GM19467 (cell line): ENCODE measurements around the gene FOSL2.

Source experiments
- ATAC-seq: cut with Tn5 transposase; IDR thresholded peaks from one replicate; pipeline ENCODE4 v1.9.1; 2021; ENCODE audit warnings: mild to moderate bottlenecking, moderate library complexity; ENCODE audit not compliant: unreplicated experiment

Gene FOSL2

DNA sequence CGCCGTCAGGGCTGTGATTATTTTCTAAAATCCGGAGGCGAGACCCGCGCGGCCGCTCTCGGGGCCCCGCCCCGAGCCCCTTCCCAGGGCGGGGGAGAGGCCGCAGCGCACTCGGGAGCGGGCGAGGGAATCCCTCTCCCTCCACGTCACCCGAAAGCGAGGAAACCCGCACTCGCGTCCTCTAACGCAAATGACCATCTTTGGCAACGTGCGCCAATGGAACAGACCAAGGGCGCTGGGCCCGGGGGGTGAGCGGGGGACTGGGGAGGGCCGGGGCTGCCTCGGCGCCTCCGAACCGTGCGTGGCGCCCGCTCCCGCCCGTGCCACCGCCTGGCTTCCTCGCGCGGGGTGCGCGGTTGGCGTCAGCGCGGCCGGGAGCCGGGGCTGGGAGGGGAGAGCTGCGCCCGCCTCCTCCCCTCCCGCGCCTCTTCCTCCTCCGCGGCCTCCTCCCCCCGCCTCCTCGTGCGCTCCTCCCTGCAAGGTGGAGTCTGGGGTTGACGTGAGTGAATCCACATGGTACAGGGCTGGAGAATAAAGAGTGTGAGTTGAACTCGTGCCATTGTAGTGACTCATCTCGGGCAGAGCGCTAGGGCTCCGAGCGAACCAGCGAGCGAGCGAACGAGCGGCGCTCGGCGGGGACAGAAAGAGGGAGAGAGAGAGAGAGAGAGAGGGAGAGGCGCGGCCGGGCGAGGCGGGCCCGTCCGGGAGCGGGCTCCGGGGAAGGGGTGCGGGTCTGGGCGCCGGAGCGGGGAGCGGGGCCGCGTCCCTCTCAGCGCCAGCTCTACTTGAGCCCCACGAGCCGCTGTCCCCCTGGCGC, at the start of gene FOSL2:
FOSL2 (plus strand) TSS at position 562 of the 817 bp plus-strand sequence. CDS start 863 bp downstream, outside the sequence.
- ATAC-seq: peak; percentile 73

DNA sequence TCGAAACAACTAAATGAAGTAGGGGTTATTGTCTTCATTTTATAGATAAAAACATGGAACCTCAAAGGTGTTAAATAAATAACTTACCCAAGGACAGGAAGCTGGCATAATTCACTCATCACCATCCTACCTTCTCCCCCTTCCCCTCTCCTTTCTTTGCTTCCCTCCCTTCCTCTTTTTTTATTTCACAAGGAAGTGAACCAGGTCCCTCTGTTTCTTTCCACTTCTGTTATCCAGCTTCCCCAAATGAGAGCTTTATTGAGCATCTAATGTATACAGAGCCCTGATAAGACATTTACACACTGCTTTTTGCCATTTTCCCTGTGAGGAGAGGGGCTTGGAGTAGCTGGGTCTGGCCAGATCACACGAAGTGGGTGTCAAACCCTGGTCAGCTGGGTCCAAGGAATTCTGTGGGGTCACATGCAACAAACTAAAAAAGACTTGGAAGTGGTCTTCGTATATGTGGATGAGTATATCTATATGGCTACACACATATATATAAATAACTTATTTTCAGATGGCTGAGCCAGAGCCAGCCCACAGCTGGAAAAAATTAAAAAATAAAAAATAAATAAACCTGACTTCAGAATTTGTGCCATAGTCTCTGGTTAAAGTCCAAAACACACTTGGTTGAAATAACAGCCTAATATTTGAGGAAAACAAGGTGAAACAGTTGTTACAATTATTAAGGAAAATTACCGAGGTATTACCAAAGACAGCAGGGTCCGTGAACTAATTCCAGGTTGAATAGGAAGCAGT, 49.3 kb upstream of the FOSL2 start:
- ATAC-seq: no peak

DNA sequence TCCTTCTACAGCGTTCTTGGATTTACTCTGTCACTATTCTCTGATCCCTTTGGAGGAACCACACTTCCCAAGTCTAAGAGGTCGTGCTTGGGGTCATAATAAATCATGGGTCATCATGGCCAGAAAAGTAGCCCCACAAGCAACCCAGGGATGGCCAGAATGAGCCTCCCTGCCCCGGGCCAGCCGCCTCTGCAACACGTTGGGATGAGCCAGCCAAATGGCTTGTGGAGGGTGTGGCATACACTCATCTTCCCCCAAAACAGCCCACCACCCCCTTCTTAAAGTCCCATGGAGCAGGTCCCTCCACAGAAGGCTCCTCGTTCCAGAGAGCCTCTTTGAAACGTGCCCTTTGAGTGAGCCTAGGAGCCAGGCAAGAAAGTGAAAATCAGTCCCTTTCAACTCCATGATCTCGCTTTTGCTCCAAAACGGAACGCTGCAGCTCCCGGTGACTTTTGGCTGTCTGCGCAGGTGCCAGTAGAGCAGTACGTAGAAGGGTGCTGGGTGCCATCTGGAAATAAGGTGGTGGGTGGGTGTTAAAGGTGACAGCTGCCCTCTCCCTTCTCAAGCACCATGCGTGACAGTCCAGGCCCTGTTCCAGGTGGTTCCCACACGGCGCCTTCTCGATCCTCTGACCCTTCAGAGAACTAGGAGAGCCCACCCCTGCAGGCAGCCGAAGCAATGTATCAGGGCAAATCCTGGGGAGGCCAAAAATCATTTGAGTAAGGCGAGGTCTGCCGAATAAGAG, 48.5 kb upstream of the FOSL2 start:
- no peak for ATAC-seq

DNA sequence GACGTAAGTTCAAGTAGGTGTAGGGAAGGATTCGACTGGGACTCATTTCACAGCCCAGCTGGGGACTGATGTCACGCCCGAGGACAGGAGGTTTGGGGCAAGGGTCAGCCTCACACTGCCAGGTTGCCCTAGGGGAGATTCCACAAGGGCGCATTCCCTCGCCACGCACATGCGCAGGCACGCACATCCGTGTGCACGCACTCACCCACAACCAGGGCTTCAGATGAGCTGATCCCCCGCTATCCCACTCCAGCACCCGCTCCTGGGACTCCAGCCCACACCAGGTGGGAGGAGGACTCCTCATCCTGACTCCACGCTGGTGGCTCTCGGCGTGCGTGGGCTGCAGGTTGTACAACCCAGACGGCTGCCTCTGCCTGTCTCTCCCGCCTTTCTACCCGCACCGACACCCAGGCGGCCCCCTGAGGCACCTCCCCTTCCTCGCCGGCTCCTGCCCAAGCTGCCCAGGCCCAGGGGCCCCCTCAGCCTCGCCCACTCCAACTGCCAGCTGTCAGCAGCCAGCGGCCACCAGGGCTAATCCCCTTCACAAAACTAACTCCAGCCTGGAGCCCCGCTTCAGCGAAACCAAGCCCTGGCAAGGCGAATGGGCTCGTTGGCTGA, 47.8 kb upstream of the FOSL2 start:
- no peak for ATAC-seq

DNA sequence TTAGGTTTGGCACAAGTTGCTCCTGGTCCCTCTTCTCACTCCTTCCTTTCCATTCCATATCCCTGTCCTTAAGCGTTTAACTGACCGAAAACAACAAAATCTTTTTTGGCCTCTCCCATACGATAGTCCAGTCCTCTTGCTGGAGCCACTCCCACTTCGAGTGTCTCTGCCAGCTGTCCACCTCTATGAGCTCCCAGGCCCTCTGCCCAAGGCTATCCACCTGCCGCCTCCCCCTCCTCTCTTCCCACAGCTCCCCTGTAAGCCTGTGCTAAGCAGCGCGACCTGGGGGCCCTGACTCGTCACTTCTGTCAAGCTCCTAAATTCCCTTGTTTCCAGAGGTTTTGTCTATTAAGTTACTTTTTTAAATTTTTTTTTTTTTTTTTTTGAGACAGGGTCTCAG, 47.0 kb upstream of the FOSL2 start:
- ATAC-seq: no peak

DNA sequence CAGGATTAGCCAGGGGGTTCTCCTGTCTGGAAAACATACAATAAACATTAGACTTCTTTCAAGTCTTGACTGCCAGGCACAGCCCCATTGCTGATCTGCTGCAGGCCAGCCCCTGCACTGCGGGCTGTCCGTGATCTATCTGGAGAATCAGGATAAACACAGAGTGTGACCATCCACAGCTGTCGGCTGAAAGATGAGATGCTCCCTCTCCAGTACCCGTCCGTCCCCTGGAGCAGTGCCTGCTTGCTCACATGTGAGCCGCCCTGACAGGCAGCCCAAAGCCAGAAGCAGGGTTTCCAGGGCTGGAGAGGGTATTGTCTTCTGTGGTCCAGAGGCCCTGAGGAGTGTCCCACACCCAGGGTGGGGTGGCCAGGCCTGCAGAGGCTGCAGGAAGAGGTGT, 46.1 kb upstream of the FOSL2 start:
- no peak for ATAC-seq

DNA sequence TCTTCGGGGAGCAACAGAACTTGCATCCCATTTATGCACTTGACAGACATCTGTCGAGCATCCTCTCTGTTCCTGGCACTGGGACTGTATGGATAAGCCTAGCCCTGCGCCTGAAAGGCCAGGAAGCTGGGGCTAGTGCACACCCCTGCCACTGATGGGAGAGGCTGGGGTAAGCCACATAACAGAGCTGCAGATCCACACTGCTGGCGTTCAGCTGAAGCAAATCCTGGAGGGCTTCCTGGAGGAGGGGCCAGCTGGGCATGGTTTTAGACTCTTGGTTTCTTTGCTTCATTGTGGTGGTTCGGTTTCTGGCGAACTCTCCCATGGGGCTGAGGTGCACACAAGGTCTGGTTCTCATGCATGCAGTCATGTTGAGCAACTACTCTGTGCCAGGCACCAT, 45.5 kb upstream of the FOSL2 start:
- ATAC-seq: no peak

DNA sequence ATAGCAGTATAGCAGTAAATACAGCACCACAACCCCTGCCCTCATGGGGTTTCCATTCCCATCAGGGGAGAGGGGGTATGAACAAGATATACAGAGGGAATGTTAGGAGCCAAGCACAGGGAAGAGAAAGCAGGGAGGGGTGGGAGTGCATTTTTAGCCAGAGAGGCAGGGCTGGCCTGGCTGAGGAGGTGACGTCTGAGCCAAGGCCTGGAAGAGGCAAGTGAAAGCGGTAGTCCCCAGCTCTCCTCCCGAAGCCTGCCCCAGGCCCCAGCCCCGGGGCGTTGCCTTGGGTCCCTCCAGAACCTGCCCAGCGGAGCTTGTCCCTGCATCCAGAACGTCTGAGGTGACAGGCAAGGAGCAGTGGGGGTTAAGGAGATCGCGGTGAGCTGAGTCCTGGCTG, 45.1 kb upstream of the FOSL2 start:
- ATAC-seq: no peak

DNA sequence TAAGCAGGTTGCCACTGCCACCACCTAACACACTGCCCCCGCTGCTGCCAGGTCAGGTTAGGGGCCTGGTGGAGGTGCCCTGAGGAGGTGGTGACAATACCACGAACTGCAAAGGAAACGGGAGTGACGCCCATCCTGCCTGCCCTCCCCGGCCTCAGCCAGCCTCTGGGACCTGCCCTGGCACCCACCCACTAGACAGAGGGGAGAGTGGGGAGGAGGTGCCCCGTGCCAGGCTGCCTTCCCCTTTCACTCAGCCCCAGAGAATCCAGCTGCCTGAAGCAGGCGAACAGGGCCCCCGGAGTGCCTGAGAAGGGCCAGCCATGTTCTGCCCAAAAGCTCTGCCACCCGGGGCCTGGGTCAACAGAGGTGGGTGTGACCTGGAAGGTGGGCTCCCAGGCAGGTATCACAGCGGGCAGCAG, 44.5 kb upstream of the FOSL2 start:
- no peak for ATAC-seq

DNA sequence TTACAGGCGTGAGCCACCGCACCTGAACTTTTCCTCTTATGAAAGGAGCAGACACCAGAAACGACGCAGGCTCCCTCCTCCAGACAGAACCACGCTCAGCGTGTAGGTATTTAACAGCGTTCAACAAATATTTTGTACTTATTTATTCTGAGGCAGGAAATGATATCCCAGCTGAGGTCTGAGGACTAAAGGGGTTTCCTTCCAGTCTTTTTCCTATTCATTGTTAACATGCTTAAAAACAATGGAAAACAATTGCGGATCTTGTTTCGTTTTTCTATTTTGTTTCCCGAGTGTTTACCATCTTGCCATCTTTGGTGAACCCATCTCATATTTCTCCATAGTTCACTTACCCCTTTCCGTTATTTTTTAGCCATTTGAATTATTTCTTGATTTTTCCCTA, 43.7 kb upstream of the FOSL2 start:
- no peak for ATAC-seq

DNA sequence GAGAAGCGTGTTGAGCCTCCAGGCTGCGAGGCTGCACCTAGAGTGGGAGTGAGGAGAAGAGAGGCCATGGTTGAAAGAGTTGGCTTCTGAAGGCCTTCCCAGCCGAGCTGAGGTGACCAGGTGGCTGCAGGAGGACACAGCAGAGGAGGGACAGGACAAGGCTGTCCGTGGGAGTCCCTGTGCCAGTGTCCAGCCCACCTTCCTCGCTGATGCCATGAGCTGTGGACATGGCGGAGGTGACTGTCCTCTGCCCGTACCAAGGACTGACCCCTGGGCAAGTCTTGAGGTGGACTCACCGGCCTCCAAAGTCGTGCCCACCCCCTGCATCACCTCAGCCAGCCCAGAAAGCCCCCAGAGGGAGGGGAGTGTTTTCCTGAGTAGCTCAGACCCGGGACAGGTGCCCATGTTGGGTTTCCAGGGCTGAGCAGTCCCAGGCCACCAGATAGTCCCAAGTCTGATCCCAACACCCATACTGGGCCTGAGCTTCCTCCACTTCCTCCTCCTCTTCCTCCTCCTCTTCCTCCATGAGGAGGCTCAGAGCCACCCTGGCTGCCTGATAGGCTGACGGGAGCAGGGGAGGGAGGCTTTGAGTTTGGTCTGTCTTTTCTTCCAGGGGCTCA, 43.0 kb upstream of the FOSL2 start:
- no peak for ATAC-seq

DNA sequence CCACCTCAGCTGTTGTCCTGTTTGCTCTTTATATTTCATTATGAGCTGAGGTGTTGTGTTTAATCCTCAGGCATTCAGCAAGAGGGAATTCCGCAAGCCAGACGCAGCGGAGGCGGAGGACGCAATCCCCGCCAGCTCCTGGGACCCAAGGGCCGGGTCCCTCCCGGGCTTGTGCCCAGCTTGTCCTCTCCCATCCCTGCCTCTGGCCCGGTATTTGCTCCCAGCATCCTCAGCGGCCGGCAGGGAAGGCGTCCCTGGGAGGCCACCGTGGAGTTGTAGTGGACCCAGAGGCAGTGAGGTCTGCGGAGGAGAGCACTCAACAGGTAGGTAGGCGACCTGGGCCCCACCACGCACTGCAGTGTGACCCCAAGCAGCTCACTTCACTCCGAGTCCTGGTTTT, 42.5 kb upstream of the FOSL2 start:
- ATAC-seq: no peak

DNA sequence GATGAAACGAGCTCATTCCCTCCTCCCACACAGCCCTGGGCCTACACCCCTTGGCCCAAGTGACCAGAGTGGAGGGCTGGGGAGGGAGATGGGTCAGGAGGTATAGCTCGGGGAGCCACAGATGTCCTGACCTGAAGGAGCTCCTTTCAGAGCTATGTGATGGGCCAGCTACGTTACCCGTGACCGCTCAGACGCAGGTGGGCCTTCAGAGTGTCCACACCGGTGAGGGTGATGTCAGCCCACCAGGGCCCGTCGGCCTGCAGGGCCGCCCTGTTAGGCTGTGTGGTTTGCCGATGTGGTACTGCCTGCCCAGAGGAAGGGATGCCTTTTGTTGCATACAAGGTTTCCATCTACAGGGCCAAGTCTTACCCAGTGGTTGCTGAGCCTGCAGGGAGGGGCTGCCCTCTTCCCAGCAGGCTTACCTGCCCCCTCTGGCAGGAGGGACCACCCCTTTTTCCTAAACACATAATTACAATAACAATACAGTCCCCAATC, 41.8 kb upstream of the FOSL2 start:
- no peak for ATAC-seq

DNA sequence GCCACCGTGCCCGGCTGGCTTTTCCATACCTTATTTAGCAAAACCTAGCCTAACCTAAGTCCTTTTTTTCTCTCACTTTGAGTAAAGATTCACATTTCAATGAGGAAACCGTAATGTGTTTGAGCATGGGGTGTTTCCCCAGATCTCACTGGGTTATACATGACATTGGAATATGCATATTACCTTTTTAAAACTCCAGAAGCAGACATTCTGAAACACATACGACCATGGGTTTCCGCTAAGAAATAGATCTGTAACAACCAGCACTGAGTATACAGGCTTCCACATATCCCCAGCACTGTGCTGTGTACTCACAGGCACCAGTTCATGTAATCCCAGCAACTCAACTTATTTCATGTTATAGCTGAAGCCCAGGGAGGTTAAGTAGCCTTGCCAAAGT, 41.0 kb upstream of the FOSL2 start:
- no peak for ATAC-seq

DNA sequence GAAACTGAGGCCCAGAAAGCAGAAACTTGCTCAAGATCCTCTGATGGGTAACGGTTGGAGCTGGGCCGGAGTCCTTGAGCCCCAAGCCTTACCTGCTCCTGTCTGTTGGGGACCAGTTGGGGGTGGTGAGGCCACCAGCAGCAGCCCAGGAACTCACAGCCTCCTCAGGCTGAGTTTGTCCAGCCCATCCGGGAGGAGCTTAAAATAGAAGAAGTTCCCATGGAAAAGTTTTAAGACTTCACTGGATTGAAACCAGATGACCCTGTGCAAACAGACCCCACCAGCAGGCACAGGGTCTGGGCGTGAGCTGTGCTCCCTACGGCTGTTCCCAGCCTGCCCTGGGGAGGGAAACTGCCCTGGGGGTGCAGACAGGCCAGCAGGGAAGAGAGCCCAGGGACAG, 40.6 kb upstream of the FOSL2 start:
- ATAC-seq: no peak

DNA sequence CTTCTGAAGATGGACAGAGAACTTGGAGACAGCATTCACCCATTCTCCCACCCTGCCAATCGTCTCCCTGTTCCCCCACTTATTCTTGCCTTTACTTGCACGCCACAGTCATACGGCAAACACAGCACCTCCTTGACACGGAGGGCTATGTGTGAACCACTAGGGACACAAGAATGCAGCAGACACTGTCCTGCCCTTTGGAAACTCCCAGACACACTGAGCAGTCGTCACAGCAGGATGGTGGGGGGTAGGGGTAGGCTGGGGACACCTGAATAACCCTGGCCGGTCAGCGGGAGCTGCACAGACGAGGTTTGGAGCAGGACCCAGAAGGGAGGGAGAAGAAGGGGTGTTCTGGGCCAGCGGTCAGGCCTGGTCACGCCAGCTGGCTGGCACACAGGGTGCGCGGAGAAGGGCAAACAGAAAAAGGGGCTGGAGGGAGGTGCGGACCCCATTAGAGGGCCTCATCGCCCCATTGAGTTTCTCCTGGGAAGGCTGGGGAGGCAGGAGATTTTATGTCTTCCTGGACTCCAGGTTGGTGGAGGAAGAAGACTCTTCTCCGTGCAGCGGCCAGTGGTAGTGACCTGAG, 40.0 kb upstream of the FOSL2 start:
- ATAC-seq: no peak

DNA sequence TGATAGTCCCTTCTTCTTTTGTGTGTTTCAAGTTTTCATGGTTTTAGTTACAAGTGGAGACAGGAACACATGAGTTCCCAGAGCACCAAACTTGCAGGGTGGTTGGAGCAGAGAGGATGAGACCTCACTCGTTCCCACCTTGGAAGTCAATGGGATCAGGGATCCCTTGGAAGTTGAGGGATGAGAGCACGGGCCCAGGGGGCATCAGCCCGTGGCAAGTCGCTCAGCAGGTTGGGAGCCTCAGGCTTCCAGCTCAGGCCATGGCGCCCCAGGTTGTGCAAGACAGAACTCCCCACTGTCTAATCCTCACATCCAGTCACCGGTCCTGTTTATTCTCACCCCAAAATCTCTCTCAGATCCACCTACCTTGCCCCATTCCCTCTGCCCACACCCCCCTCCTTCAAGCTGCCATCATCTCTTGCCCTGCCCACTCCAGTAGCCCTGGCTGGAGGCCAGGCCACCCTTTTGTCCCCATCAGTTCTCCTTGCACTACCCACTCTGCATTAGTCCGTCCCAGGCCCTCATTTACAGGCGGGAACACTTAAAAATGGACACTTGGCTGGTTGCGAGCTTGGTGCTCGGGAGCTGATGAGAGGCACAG, 37.6 kb upstream of the FOSL2 start:
- no peak for ATAC-seq

DNA sequence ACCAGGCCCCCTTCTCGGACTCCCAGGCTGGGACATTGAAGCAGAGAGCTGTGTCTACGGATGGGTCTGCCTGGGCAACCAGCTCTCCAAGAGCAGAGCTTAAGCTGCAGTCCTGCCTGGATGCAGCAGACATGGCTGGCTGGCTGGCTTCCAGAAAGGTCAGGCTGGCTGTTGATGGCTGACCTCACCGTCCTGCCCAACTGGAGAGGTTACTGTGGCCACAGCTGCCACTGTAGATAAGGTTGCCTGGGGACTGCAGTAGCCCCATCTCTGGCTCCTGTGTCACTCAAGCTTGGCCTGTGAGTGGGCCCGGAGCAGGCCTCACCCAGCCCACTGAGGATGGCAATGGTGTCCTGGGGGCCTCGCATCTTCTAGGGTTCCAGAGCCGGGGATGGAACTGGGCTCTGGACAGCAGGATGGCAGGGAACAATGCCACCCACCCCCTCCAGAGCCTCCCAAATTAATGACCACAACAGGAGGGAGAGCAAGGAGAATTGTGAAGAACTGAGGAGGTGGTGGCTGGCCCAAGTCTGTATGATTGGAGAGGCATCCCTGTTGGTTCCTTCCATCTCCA, 37.0 kb upstream of the FOSL2 start:
- ATAC-seq: no peak

DNA sequence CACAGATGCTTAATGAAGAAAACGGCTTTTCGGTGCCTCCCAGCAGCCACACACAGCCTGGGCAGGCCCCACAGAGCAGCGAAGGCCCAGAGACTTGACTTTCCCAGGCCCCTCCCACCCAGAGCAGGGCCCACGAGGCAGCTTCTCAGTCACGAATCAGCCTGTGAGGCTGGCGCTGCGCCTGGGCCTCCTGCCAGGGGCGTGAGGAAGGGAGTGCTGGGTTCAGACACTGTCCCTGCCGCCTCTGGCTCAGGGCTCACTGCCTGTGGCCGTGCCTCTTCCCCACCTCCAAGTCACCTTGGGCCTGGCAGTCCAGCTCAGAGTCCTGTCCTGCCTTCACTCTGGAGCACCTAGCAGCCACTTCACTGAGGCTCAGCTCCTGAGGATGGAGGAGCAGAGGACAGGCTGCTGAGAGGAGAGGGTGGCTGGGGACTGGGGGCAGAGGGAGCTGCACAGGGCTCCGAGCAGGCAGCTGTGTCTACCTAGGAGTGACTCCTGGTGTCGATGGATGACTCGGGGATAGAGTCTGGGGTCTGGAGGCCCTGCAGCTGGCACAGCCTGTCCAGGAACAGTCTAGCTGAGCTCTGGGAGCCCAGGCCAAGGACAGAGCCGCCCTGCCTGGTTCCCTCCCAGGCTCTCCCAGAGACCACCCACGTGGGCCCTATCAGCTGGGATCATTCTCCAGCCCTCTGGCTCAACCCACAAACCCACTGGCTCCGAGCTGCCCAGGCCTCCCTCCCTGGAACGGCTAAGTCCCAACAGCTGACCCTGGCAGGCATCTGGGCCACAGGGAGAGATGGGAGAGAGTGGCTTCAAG, 36.4 kb upstream of the FOSL2 start:
- ATAC-seq: no peak
